MM.1S (cell line): ENCODE data around the gene INPP4A.

Experiments used
- EZH2 ChIP-seq: fragments of 300-600 bp; sonication (generic); optimal IDR thresholded peaks from 2 replicates; pipeline ENCODE3; 2017; ENCODE audit warnings: low read depth, mild to moderate bottlenecking, antibody characterized with exemption, low read length, mixed read lengths
- EZH2phosphoT487 ChIP-seq: fragments of 300-600 bp; sonication (generic); IDR thresholded peaks from 2 replicates; pipeline ENCODE4 v1.6.1; 2018; ENCODE audit warnings: antibody characterized with exemption, low read length
- TF ChIP-seq, protein P1 (sequence below): fragments of 300-600 bp; sonication (generic); IDR thresholded peaks from 2 replicates; pipeline ENCODE4 v1.5.1; 2016; ENCODE audit warnings: antibody characterized with exemption, low read length, mixed read lengths

DNA sequence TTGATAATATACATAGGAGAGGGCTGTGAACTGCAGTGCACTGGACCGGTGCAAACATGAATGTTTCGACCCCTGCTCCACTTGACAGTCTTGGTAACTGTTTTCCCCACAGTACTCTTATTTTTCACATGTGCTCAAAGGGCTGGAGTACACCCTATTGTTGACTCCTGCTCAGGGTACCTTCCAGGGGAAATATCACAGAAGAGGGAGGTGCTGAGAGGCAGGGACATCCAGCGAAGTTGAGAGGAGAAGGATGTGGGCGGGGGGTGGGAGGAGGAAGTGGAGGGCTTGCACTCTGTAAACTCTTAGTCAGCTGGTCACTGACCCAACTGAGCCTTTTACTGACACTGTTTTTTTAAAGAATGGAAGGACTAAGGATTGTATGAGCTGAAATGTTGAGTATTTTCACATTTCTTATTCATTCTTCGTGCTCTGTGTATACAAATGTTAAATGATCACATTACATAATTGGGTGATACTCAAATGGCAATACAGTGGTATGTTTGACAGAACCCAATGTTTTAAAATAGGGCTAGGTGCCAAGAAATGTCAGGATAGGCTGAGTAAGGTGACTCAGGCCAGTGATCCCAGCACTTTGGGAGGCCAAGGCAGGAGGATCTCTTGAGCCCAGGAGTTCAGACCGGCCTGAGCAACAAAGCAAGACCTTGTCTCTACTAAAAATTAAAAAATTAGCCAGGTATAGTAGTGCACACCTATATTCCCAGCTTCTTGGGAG, 10.0 kb downstream of the INPP4A start:
- TF ChIP-seq, protein P1, sequence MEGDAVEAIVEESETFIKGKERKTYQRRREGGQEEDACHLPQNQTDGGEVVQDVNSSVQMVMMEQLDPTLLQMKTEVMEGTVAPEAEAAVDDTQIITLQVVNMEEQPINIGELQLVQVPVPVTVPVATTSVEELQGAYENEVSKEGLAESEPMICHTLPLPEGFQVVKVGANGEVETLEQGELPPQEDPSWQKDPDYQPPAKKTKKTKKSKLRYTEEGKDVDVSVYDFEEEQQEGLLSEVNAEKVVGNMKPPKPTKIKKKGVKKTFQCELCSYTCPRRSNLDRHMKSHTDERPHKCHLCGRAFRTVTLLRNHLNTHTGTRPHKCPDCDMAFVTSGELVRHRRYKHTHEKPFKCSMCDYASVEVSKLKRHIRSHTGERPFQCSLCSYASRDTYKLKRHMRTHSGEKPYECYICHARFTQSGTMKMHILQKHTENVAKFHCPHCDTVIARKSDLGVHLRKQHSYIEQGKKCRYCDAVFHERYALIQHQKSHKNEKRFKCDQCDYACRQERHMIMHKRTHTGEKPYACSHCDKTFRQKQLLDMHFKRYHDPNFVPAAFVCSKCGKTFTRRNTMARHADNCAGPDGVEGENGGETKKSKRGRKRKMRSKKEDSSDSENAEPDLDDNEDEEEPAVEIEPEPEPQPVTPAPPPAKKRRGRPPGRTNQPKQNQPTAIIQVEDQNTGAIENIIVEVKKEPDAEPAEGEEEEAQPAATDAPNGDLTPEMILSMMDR, result no peak
- TF ChIP-seq EZH2 (no peak), EZH2phosphoT487 (no peak)
